GM12872 (cell line): Measurements from ENCODE around the gene RBBP8.

ENCODE experiments used
- CTCF ChIP-seq: IDR thresholded peaks from 3 replicates; pipeline ENCODE4 v1.5.1; 2011; ENCODE audit warnings: low read depth, mild to moderate bottlenecking, low read length, moderate library complexity; ENCODE audit not compliant: insufficient read depth

The RBBP8 gene

GRCh38 chr18:23054553-23054952, 121.4 kb downstream of the RBBP8 start:
- TF ChIP-seq CTCF = no peak

- TF ChIP-seq CTCF = no peak
Measured at GRCh38 chr18:23056315-23056714, 123.2 kb downstream of the RBBP8 start.

- no peak for TF ChIP-seq CTCF
Measured at GRCh38 chr18:23057096-23057495, 124.0 kb downstream of the RBBP8 start.

GRCh38 chr18:23058746-23059415, 125.8 kb downstream of the RBBP8 start:
- no peak for TF ChIP-seq CTCF

- TF ChIP-seq CTCF = no peak
Measured at GRCh38 chr18:23059541-23060465, 126.7 kb downstream of the RBBP8 start.

- TF ChIP-seq CTCF = no peak
Measured at GRCh38 chr18:23062011-23062410, 128.9 kb downstream of the RBBP8 start.

- TF ChIP-seq CTCF = no peak
Measured at GRCh38 chr18:23063502-23063901, 130.4 kb downstream of the RBBP8 start.
